Hepatocyte (in vitro differentiated cells): ENCODE results near the gene INPP5B.

Experiments used
- EZH2 ChIP-seq: fragments of 200-600 bp; sonication (generic); IDR thresholded peaks from 2 replicates; pipeline ENCODE4 v1.6.1; 2016; ENCODE audit warnings: antibody characterized with exemption, mild to moderate bottlenecking, borderline replicate concordance
- EZH2phosphoT487 ChIP-seq: fragments of 200-600 bp; sonication (generic); IDR thresholded peaks from one replicate; pipeline ENCODE4 v1.6.1; 2018; ENCODE audit warnings: antibody characterized with exemption, mild to moderate bottlenecking, low read depth, moderate library complexity; ENCODE audit not compliant: unreplicated experiment, severe bottlenecking
- TF ChIP-seq, protein P1 (sequence below): fragments of 200-600 bp; sonication (generic); IDR thresholded peaks from 2 replicates; pipeline ENCODE4 v1.5.1; 2016; ENCODE audit warnings: antibody characterized with exemption, mild to moderate bottlenecking; ENCODE audit not compliant: poor library complexity

DNA sequence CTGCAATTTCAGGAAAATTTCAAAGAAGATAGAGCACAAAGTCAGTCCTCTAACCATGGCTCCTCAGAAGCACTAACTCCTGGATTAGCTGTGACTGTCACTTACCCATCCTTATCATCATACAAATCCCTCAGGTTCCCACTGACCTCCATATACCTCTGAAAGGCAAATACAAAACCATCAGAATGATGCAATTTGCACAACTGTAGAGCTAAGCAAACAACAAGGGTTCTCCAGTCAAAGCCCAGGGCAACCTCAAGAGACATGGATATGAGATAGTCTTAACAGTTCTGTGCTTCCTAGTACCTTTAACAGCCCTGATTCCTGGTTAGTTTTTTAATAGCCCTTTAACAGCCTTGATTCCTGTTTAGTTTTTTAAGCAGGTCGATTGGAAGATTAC lies 40.8 kb upstream of the INPP5B start:
- TF ChIP-seq, protein P1, sequence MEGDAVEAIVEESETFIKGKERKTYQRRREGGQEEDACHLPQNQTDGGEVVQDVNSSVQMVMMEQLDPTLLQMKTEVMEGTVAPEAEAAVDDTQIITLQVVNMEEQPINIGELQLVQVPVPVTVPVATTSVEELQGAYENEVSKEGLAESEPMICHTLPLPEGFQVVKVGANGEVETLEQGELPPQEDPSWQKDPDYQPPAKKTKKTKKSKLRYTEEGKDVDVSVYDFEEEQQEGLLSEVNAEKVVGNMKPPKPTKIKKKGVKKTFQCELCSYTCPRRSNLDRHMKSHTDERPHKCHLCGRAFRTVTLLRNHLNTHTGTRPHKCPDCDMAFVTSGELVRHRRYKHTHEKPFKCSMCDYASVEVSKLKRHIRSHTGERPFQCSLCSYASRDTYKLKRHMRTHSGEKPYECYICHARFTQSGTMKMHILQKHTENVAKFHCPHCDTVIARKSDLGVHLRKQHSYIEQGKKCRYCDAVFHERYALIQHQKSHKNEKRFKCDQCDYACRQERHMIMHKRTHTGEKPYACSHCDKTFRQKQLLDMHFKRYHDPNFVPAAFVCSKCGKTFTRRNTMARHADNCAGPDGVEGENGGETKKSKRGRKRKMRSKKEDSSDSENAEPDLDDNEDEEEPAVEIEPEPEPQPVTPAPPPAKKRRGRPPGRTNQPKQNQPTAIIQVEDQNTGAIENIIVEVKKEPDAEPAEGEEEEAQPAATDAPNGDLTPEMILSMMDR = no peak
- TF ChIP-seq EZH2 (no peak), EZH2phosphoT487 (no peak)
